AG09319 (cell line): ENCODE data around the gene ATP6V1A.

Experiments
- DNase-seq: peaks from one replicate; pipeline ENCODE4 v3.0.0-alpha.2; 2010; ENCODE audit warnings: low read depth; ENCODE audit errors: extremely low read depth
- TF ChIP-seq, protein P1 (sequence below): IDR thresholded peaks from 2 replicates; pipeline ENCODE4 v1.5.1; 2011; ENCODE audit warnings: low read depth, mild to moderate bottlenecking, inconsistent platforms, low read length, moderate library complexity

Gene ATP6V1A

DNA sequence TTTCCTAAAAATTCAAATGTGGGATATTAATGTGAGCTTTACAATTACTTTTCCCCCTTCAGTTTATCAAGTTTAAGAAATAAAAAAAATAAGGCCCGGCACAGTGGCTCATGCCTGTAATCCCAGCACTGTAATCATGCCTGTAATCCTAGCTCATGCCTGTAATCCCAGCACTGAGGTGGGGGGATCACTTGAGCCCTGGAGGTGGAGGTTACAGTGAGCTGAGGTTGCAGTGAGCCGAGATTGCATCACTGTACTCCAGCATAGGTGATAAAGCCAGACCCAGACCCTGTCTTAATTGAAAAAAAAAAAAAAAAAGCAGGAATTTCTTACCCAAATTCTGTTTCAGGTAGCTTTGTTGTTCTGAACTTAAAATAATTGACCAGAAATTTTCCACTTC, 17.9 kb downstream of the ATP6V1A start:
- TF ChIP-seq, protein P1, sequence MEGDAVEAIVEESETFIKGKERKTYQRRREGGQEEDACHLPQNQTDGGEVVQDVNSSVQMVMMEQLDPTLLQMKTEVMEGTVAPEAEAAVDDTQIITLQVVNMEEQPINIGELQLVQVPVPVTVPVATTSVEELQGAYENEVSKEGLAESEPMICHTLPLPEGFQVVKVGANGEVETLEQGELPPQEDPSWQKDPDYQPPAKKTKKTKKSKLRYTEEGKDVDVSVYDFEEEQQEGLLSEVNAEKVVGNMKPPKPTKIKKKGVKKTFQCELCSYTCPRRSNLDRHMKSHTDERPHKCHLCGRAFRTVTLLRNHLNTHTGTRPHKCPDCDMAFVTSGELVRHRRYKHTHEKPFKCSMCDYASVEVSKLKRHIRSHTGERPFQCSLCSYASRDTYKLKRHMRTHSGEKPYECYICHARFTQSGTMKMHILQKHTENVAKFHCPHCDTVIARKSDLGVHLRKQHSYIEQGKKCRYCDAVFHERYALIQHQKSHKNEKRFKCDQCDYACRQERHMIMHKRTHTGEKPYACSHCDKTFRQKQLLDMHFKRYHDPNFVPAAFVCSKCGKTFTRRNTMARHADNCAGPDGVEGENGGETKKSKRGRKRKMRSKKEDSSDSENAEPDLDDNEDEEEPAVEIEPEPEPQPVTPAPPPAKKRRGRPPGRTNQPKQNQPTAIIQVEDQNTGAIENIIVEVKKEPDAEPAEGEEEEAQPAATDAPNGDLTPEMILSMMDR, result no peak
- DNase-seq, result no peak

DNA sequence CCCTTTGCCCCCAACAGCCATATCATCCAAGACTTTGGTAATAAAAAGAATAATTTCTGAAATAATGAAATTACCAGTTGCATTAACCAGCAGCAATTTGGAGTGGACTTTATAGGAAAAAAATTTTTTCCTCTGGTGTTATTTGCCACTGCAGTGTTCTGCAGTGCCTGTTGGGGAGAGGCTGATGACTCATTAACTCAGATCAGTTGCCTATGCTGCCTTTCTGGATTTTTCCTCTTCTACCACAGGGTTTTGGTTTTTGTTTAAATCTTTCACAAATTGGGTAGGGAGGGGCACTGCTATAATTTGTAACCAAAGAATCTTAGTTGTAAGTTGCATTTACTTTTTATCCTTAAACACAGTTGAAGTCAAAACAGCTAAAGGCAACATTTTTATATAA, 22.7 kb downstream of the ATP6V1A start:
- TF ChIP-seq, protein P1, result no peak
- peak; percentile 49 for DNase-seq

DNA sequence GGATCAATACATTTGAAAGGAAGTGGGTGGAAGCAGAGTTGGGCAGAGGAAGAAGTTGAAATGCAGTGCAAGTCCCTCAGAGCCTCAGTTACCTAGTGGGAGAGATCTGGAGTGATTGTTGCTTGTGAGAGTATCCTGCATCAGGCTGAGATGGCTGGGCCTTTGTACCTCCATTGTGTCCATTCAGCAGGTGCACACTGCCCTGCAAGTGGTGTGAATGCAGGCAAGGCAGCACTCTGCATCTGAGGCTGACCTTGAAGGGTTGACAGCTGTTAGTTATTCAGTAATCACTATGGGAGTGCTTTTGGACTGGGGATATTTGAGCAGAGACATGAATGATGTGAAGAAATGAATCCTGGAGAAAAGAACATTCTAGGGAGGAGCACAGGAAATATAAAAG, 25.2 kb downstream of the ATP6V1A start:
- no peak for DNase-seq
- TF ChIP-seq, protein P1, result no peak

DNA sequence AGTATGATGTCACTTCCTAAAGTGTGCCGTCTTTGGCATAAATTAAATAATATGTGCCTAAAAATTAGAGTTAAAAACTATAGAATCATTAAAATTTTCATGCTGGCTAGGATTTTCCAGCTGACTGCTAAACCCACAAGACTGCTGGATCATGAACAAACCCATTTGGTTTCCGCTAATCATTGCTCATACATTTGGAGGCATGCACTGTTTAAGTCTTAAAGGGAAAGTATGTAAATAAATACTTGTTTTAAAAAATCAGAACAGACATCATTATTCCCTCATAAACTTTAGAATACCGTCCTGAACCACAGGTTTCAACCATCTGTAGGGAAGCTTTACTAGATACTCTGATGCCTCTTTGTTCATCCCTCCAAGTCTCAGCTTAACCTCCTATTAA, 26.5 kb downstream of the ATP6V1A start:
- peak; percentile 64 for DNase-seq
- TF ChIP-seq, protein P1, result no peak

DNA sequence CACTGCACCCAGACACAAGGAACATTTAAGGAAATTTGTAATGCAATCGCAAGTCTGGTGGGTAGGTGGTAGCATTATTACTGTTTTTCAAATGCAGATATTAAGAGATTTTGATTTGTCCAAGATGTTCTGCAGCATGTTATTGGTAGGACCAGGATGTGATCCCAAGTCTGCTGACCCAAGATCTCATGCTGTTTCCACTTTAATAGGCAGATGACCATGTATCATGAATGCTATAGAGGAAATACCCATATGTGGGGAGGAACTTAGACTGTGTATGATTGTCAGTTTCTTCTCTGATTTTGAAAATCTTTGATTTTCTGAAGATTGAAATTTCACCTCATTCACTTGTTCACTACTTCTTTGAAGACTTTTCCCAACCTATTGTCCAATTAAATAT, 28.7 kb downstream of the ATP6V1A start:
- TF ChIP-seq, protein P1, result no peak
- DNase-seq, result no peak

DNA sequence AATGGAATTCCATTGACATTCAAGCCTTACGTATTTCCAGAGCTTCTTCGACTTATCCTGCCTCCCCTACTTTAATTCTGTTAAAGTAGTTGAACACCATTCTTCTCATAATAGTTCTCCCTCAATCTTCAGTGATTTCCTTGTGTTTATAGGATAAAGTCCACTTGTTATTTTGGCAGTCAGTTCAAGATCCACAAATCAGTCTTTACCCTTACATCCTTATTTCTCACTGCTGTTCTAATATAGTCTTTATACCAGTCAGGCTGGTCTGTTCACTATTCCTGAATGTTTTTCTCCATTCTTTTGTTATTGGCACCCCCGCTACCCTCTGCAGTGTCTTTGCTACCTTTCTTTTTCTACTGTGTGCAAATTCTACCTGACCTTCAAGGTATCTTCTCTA, 29.7 kb downstream of the ATP6V1A start:
- TF ChIP-seq, protein P1, result no peak
- DNase-seq, result no peak

DNA sequence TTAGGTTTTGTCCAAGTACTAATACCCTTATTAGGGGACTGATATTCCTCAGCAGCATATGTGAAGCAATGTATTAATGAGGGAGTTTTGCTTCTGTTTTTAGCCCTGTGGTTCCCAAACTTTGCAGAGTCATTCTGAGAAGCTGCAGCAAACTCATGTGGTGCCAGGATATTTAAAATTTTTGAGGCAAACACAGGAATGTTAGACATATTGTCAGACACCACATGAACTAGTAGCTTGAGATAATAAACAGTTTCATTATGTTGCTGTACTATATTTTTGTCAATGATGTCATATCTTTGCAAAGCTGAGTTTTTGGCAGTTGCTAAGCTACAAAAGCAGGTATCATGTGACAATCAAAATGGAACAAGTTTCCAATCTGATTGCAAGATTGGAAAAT, 36.6 kb downstream of the ATP6V1A start:
- TF ChIP-seq, protein P1, result no peak
- peak; percentile 93 for DNase-seq

DNA sequence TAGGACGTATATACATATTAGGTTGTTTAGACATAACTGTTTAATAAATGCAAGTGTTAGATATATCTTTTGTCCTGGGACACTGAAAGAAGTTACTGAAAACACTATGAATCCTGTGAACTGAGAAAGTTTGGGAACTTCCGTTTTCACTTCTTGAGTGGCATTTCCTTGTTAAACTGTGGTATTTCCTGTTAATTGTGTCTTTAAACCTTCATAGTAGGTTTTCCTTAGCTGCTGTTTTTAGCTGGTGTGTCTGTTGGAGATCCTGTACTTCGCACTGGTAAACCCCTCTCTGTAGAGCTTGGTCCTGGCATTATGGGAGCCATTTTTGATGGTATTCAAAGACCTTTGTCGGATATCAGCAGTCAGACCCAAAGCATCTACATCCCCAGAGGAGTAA, 37.1 kb downstream of the ATP6V1A start:
- TF ChIP-seq, protein P1, result no peak

More for the DNA sequence above, 37.1 kb downstream of the ATP6V1A start:
- no peak for DNase-seq
